Gastroesophageal sphincter (tissue), 2 donors: Measurements from ENCODE around the gene CSMD2.

Source experiments
- POLR2A ChIP-seq, 2 donors: fragments of 450-650 bp; IDR thresholded peaks; one replicate each; pipeline ENCODE4 v1.6.1; 2017; ENCODE audit warnings: antibody characterized with exemption in 2 of 2, mild to moderate bottlenecking in 2 of 2, moderate library complexity in 1 of 2
- POLR2AphosphoS5 ChIP-seq: sonication (generic); formaldehyde crosslinking; IDR thresholded peaks from one replicate; pipeline ENCODE4 v1.6.1; 2017; ENCODE audit warnings: antibody characterized with exemption

- TF ChIP-seq POLR2AphosphoS5, result no peak
- TF ChIP-seq POLR2A (IDR thresholded peaks at IDR 0.05), result no peak
These were observed 632.8 kb downstream of the CSMD2 start for GRCh38 chr1:33532250-33532649.
